HL-60 (cell line): ENCODE data around the gene KHDC4.

Source experiments
- DNase-seq, 2 experiments: peaks; one replicate each; pipeline ENCODE4 v3.0.0-alpha.2; 2010 to 2020; ENCODE audit warnings: low read depth in 1 of 2, low spot score in 1 of 2
- H3K27ac ChIP-seq: fragments of 250-450 bp; sonication (Bioruptor Pico); replicated peaks from 2 replicates; pipeline ENCODE4 v1.5.1; 2020; ENCODE audit warnings: mild to moderate bottlenecking, moderate library complexity
- H3K27me3 ChIP-seq: fragments of 250-450 bp; sonication (Bioruptor Pico); 2 replicates; pipeline ENCODE4 v1.5.1; 2021; ENCODE audit warnings: mild to moderate bottlenecking, moderate library complexity; ENCODE audit not compliant: insufficient read depth, poor library complexity, severe bottlenecking
- H3K4me3 ChIP-seq: replicated peaks from 2 replicates; pipeline ENCODE4 v1.5.1; 2011; ENCODE audit warnings: mild to moderate bottlenecking, control low read depth, low read length; ENCODE audit not compliant: insufficient read depth
- CTCF ChIP-seq: IDR thresholded peaks from one replicate; pipeline ENCODE4 v1.5.1; 2011; ENCODE audit warnings: low read length, control low read depth, inconsistent platforms; ENCODE audit not compliant: insufficient read depth
- GABPA ChIP-seq: IDR thresholded peaks from 2 replicates; pipeline ENCODE4 v1.6.1; 2012; ENCODE audit warnings: low read depth
- POLR2AphosphoS5 ChIP-seq: IDR thresholded peaks from 2 replicates; pipeline ENCODE4 v1.6.1; 2012; ENCODE audit warnings: low read depth
- REST ChIP-seq: IDR thresholded peaks from 2 replicates; pipeline ENCODE4 v1.6.1; 2012; ENCODE audit warnings: low read depth; ENCODE audit not compliant: insufficient replicate concordance
- SPI1 ChIP-seq: IDR thresholded peaks from 2 replicates; pipeline ENCODE4 v1.6.1; 2012; ENCODE audit warnings: low read depth, mild to moderate bottlenecking, borderline replicate concordance

Gene KHDC4

GRCh38 chr1:155951753-155952504 is 17.7 kb upstream of the KHDC4 start:
- TF ChIP-seq POLR2AphosphoS5 (0 out of 2 replicates have a peak, but pooled peaks have one; percentile 18), GABPA (no peak), CTCF (no peak)
- H3K27ac ChIP-seq, result no peak overlapping the region
- no peaks in the 10 kb centered on the region for H3K27me3 ChIP-seq
- H3K4me3 ChIP-seq, result no peak overlapping the region
- DNase-seq, result no peak

- no peak overlapping the region for H3K27ac ChIP-seq
- H3K27me3 ChIP-seq, result no peaks in the 10 kb centered on the region
- TF ChIP-seq POLR2AphosphoS5 (no peak; the same call in 1 of the 2 replicates), GABPA (no peak), SPI1 (no peak), CTCF (no peak), REST (no peak)
- DNase-seq, result no peak
- no peak overlapping the region for H3K4me3 ChIP-seq
Measured at GRCh38 chr1:155950829-155951228, 16.6 kb upstream of the KHDC4 start.

GRCh38 chr1:155947741-155948140 is 13.5 kb upstream of the KHDC4 start:
- H3K27me3 ChIP-seq, result no peaks in the 10 kb centered on the region
- TF ChIP-seq CTCF (no peak), SPI1 (no peak), GABPA (no peak), REST (no peak), POLR2AphosphoS5 (0 out of 2 replicates have a peak, but pooled peaks have one; percentile 3)
- H3K27ac ChIP-seq, result no peak overlapping the region
- no peak for DNase-seq
- H3K4me3 ChIP-seq, result no peak overlapping the region

GRCh38 chr1:155947292-155947691 is 13.1 kb upstream of the KHDC4 start:
- H3K27me3 ChIP-seq, result no peaks in the 10 kb centered on the region
- H3K4me3 ChIP-seq, result no peak overlapping the region
- TF ChIP-seq REST (no peak), POLR2AphosphoS5 (0 out of 2 replicates have a peak, but pooled peaks have one; percentile 11), GABPA (no peak), CTCF (no peak), SPI1 (no peak)
- no peak for DNase-seq
- no peak overlapping the region; the same call in 1 of the 2 replicates for H3K27ac ChIP-seq
